CD14-positive monocyte (primary cell): ENCODE measurements around the gene CCNY. TPM values are rescaled to one million over a fixed set of nuclear protein-coding genes. Genes with fewer than 3 reads are reported as not detected.

Experiments used
- DNase-seq, 3 donors: peaks; one replicate each; pipeline ENCODE4 v3.0.0-alpha.2; 2011 to 2022
- H2AFZ ChIP-seq: 2 replicates; pipeline ENCODE4 v1.6.0; 2012; ENCODE audit warnings: mild to moderate bottlenecking, low read depth, low read length, inconsistent platforms; ENCODE audit not compliant: insufficient read depth, poor library complexity, severe bottlenecking
- H3K27ac ChIP-seq, 2 donors: 1 replicate in 1 of 2; 2 replicates in 1 of 2; pipeline ENCODE4 v1.5.1; 2012 to 2013; ENCODE audit warnings: low read length in 2 of 2, control low read depth in 1 of 2, inconsistent platforms in 1 of 2, low read depth in 1 of 2, mild to moderate bottlenecking in 1 of 2
- H3K27me3 ChIP-seq, 2 donors: one replicate each; pipeline versions ENCODE4 v1.6.0 to v1.6.1; 2011 to 2013; ENCODE audit warnings: low read length in 2 of 2; ENCODE audit not compliant: control insufficient read depth in 2 of 2, insufficient read depth in 2 of 2
- H3K36me3 ChIP-seq, 2 donors: replicated peaks in 1 of 2; 1 replicate in 1 of 2; 2 replicates in 1 of 2; pipeline versions ENCODE4 v1.5.1 to v1.6.1; 2012 to 2013; ENCODE audit warnings: low read length in 2 of 2, control low read depth in 1 of 2, inconsistent platforms in 1 of 2, mild to moderate bottlenecking in 1 of 2; ENCODE audit not compliant: insufficient read depth in 2 of 2, control insufficient read depth in 1 of 2
- H3K4me1 ChIP-seq, 2 donors: 1 replicate in 1 of 2; 2 replicates in 1 of 2; pipeline versions ENCODE4 v1.5.1 to v1.6.1; 2012 to 2013; ENCODE audit warnings: low read length in 2 of 2, control low read depth in 1 of 2, inconsistent platforms in 1 of 2, mild to moderate bottlenecking in 1 of 2, moderate library complexity in 1 of 2; ENCODE audit not compliant: insufficient read depth in 2 of 2, control insufficient read depth in 1 of 2
- H3K4me2 ChIP-seq: replicated peaks from 2 replicates; pipeline ENCODE3; 2012; ENCODE audit warnings: low read length, moderate library complexity, mild to moderate bottlenecking; ENCODE audit not compliant: poor library complexity, severe bottlenecking; ENCODE audit errors: extremely low read depth
- H3K4me3 ChIP-seq, 3 experiments: fragments of 200-600 bp in 1 of 3; sonication (generic) in 1 of 3; replicated peaks in 1 of 3; 1 replicate in 2 of 3; 2 replicates in 1 of 3; pipeline ENCODE4 v1.5.1; 2011 to 2013; ENCODE audit warnings: low read length in 3 of 3, mild to moderate bottlenecking in 3 of 3, control low read depth in 2 of 3, low read depth in 2 of 3, inconsistent platforms in 1 of 3, moderate library complexity in 1 of 3
- H3K79me2 ChIP-seq: 2 replicates; pipeline ENCODE4 v1.6.0; 2012; ENCODE audit warnings: mild to moderate bottlenecking, control low read depth, inconsistent platforms, low read length, moderate library complexity; ENCODE audit not compliant: insufficient read depth
- H3K9ac ChIP-seq: 2 replicates; pipeline ENCODE4 v1.6.0; 2017; ENCODE audit warnings: low read length, mild to moderate bottlenecking; ENCODE audit not compliant: insufficient read depth, poor library complexity, severe bottlenecking
- H3K9me3 ChIP-seq, 2 donors: replicated peaks in 1 of 2; 1 replicate in 1 of 2; 2 replicates in 1 of 2; pipeline versions ENCODE4 v1.5.1 to v1.6.1; 2012 to 2013; ENCODE audit warnings: low read length in 2 of 2, control low read depth in 1 of 2; ENCODE audit not compliant: control insufficient read depth in 1 of 2, insufficient read depth in 1 of 2
- H4K20me1 ChIP-seq: 2 replicates; pipeline ENCODE4 v1.6.0; 2012; ENCODE audit warnings: mild to moderate bottlenecking, low read length, control low read depth, moderate library complexity; ENCODE audit not compliant: insufficient read depth
- H3K27ac Mint-ChIP-seq, 7 donors: one replicate each; pipeline ENCODE4 v1.8.0; 2020; ENCODE audit warnings: mild to moderate bottlenecking in 7 of 7, mixed read lengths in 7 of 7, moderate library complexity in 6 of 7, inconsistent platforms in 2 of 7
- H3K27me3 Mint-ChIP-seq, 3 donors: one replicate each; pipeline ENCODE4 v1.8.0; 2021 to 2022; ENCODE audit warnings: low read depth in 3 of 3, mild to moderate bottlenecking in 3 of 3, mixed read lengths in 3 of 3, moderate library complexity in 3 of 3, inconsistent platforms in 1 of 3
- H3K36me3 Mint-ChIP-seq, 2 donors: one replicate each; pipeline ENCODE4 v1.8.0; 2020; ENCODE audit warnings: mixed read lengths in 2 of 2, inconsistent platforms in 1 of 2, mild to moderate bottlenecking in 1 of 2
- H3K4me1 Mint-ChIP-seq: one replicate; pipeline ENCODE4 v1.8.0; 2020; ENCODE audit warnings: mild to moderate bottlenecking, mixed read lengths
- H3K4me3 Mint-ChIP-seq, 2 donors: one replicate each; pipeline ENCODE4 v1.8.0; 2020; ENCODE audit warnings: mild to moderate bottlenecking in 2 of 2, mixed read lengths in 2 of 2, moderate library complexity in 1 of 2
- H3K9me3 Mint-ChIP-seq, 7 donors: one replicate each; pipeline ENCODE4 v1.8.0; 2020 to 2022; ENCODE audit warnings: mixed read lengths in 7 of 7, mild to moderate bottlenecking in 6 of 7, moderate library complexity in 6 of 7, inconsistent platforms in 2 of 7
- CTCF ChIP-seq: fragments of 200-600 bp; IDR thresholded peaks from one replicate; pipeline ENCODE4 v1.8.0; 2022; ENCODE audit warnings: antibody characterized with exemption, mild to moderate bottlenecking
- WGBS: methylation state at CpG from one replicate; pipeline ENCODE4 v1.1.5; 2013; ENCODE audit warnings: missing lambda C conversion rate; ENCODE audit not compliant: insufficient coverage; 5-methylcytosine and 5-hydroxymethylcytosine counted together
- intact Hi-C, 2 donors: fragments of 100-400 bp; cut with micrococcal nuclease; formaldehyde crosslinking; loops; one replicate each; pipeline versions ENCODE4 v1.15.0 to v1.15.1; 2023
- polyA plus RNA-seq, 3 donors: library from polyadenylated mRNA; depleted of rRNA in 1 of 3; unstranded in 2 of 3; stranded (reverse) in 1 of 3; fragments of 300-500 nt in 2 of 3; fragments of >200 nt in 1 of 3; fragmentation: Illumina TruSeq in 2 of 3; gene quantifications; 1 replicate in 2 of 3; 2 replicates in 1 of 3; pipeline ENCODE4 v1.2.3, GENCODE V29; 2012 to 2021

CCNY gene
- polyA plus RNA-seq, 3 donors, result 39.9 to 116 (median 64.8) TPM

- no peak overlapping the region for H3K27ac Mint-ChIP-seq
- peaks cover 39 to 64% of the 10 kb centered on the region in 2 donors for H3K36me3 Mint-ChIP-seq
These were observed 16.0 kb upstream of the CCNY start for GRCh38 chr10:35320341-35320740.

GRCh38 chr10:35322636-35323035, 13.7 kb upstream of the CCNY start:
- peaks cover under 1% of the 10 kb centered on the region for H4K20me1 ChIP-seq
- H3K27ac Mint-ChIP-seq, result peak overlapping the region in 1 of 7 donors; percentile 33
- peaks cover 0 to 9% (median 6%) of the 10 kb centered on the region in 7 donors for H3K9me3 Mint-ChIP-seq
- 100% methylated on average over 1 of the region's 5 CpGs for WGBS
- H3K4me3 Mint-ChIP-seq, result no peak overlapping the region
- H3K4me2 ChIP-seq, result no peak overlapping the region
- peaks cover 0 to 5% of the 10 kb centered on the region in 2 donors for H3K9me3 ChIP-seq
- H3K79me2 ChIP-seq, result peaks cover 4% of the 10 kb centered on the region
- no peak overlapping the region for H2AFZ ChIP-seq
- peaks cover 28 to 47% of the 10 kb centered on the region in 2 donors for H3K36me3 Mint-ChIP-seq
- intact Hi-C loops, result no loop called here
- no peak overlapping the region for H3K9ac ChIP-seq
- H3K36me3 ChIP-seq, result peaks cover 11 to 27% of the 10 kb centered on the region in 2 donors
- no peaks in the 10 kb centered on the region for H3K4me1 ChIP-seq
- DNase-seq, result no peak
- H3K27me3 ChIP-seq, result no peaks in the 10 kb centered on the region
- no peaks in the 10 kb centered on the region for H3K27me3 Mint-ChIP-seq
- no peak overlapping the region for H3K4me3 ChIP-seq
- H3K4me1 Mint-ChIP-seq, result peaks cover under 1% of the 10 kb centered on the region
- H3K27ac ChIP-seq, result no peak overlapping the region
- TF ChIP-seq CTCF, result no peak

More at GRCh38 chr10:35320341-35320740, 16.0 kb upstream of the CCNY start:
- Histone ChIP-seq H3K79me2 (peaks cover 4% of the 10 kb centered on the region), H2AFZ (no peak overlapping the region), H3K27me3 (no peaks in the 10 kb centered on the region), H3K4me2 (no peak overlapping the region), H3K36me3 (peaks cover 11 to 33% of the 10 kb centered on the region in 2 donors), H3K9ac (no peak overlapping the region), H3K9me3 (peaks cover 0 to 5% of the 10 kb centered on the region in 2 donors), H3K4me3 (no peak overlapping the region), H4K20me1 (no peaks in the 10 kb centered on the region), H3K4me1 (no peaks in the 10 kb centered on the region), H3K27ac (no peak overlapping the region)
- Mint-ChIP-seq H3K4me1 (peaks cover 2% of the 10 kb centered on the region), H3K27me3 (no peaks in the 10 kb centered on the region), H3K9me3 (peaks cover 3 to 9% (median 7%) of the 10 kb centered on the region in 7 donors), H3K4me3 (no peak overlapping the region)
- TF ChIP-seq CTCF, result no peak
- WGBS, result no CpG with 5 or more reads among the region's 1 CpG
- intact Hi-C loops, result no loop called here
- no peak for DNase-seq
